Activated CD4-positive, alpha-beta memory T cell treated with anti-CD3 and anti-CD28 coated beads for 36 hours (primary cell): Measurements from ENCODE around the gene MOV10L1. TPM values are rescaled to one million over a fixed set of nuclear protein-coding genes. Genes with fewer than 3 reads are reported as not detected.
"Not testable (repeated sequence)": the region's sequence is repeated elsewhere in the genome, so short reads cannot be mapped to it uniquely, and the experiment has no call there.

Experiments used
- CTCF ChIA-PET: fragments of 350-600 bp; sonication (Branson Sonifier 250); formaldehyde crosslinking; loops from one replicate; lab custom pipeline; 2021; ENCODE audit warnings: antibody characterized with exemption, inconsistent platforms; lab: Charles Lee
- POLR2A ChIA-PET: fragments of 350-600 bp; sonication (Branson Sonifier 250); formaldehyde crosslinking; loops from one replicate; lab custom pipeline; 2021; ENCODE audit warnings: antibody characterized with exemption; lab: Charles Lee
- DNase-seq: peaks from one replicate; pipeline ENCODE4 v3.0.0-alpha.2; 2020
- H3K27ac Mint-ChIP-seq: one replicate; pipeline ENCODE4 v1.8.0; 2021; ENCODE audit warnings: mixed read lengths
- H3K27me3 Mint-ChIP-seq: one replicate; pipeline ENCODE4 v1.8.0; 2021; ENCODE audit warnings: mixed read lengths
- H3K36me3 Mint-ChIP-seq: one replicate; pipeline ENCODE4 v1.8.0; 2021; ENCODE audit warnings: mixed read lengths
- H3K4me1 Mint-ChIP-seq: one replicate; pipeline ENCODE4 v1.8.0; 2021; ENCODE audit warnings: low read depth, mixed read lengths
- H3K4me3 Mint-ChIP-seq: one replicate; pipeline ENCODE4 v1.8.0; 2021; ENCODE audit warnings: mild to moderate bottlenecking, mixed read lengths
- H3K9me3 Mint-ChIP-seq: one replicate; pipeline ENCODE4 v1.8.0; 2021; ENCODE audit warnings: mixed read lengths
- intact Hi-C: fragments of 100-400 bp; cut with micrococcal nuclease; formaldehyde crosslinking; loops from one replicate; pipeline ENCODE4 v1.15.1; 2023
- total RNA-seq, 2 experiments: library from RNA; stranded (reverse); gene quantifications; one replicate each; pipeline ENCODE4 v1.2.3, GENCODE V29; 2021

The MOV10L1 gene
- total RNA-seq, 2 experiments from 2014 or later, result not detected

DNA sequence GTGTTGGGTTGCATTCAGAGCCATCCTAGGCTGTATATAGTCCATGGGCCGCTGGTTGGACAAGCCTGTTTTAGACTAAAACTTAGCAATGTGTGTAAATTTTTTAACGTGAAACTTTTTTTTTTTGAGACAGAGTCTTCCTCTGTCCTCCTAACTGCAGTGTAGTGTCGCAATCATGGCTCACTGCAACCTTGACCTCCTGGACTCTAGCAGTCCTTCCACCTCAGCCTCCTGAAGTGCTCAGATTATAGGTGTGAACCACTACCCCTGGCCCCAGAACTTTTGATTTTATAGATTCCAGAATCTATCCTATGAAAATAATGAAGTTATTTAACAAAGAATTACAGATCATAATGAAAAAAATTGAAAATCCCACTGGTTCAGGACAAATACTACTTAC, 50.8 kb downstream of the MOV10L1 start:
- ChIA-PET POLR2A (no interaction called here), CTCF (interaction anchor here (0.7 kb wide), 1 partner anchor 332 kb away, joined by 4 read pairs; no protein-coding TSS in a partner anchor)
- Mint-ChIP-seq H3K4me1 (no peaks in the 10 kb centered on the region), H3K27ac (no peak overlapping the region), H3K4me3 (no peak overlapping the region), H3K27me3 (peaks cover 13% of the 10 kb centered on the region), H3K9me3 (no peaks in the 10 kb centered on the region), H3K36me3 (no peaks in the 10 kb centered on the region)
- no peak for DNase-seq
- intact Hi-C loops, result no loop called here

DNA sequence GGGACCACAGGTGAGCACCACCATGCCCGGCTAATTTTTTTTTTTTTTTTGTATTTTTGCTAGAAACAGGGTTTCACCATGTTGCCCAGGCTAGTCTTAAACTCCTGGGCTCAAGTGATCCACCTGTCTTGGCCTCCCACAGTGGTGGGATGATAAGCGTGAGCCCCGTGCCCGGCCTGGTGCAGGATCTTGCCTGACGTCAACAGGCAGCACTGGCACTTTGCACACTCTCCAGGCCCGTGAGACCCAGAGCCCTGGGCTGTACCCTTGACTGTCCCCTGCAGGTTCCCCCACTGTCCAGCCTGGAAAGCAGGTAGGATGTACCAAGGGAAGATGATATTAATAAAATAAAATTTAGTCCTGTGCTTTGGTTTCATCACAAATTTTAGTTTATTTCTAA, 51.7 kb downstream of the MOV10L1 start:
- intact Hi-C loops, result no loop called here
- H3K4me3 Mint-ChIP-seq, result no peak overlapping the region
- H3K27ac Mint-ChIP-seq, result no peak overlapping the region
- H3K4me1 Mint-ChIP-seq, result no peaks in the 10 kb centered on the region
- ChIA-PET POLR2A (no interaction called here), CTCF (interaction anchor here (0.7 kb wide), 1 partner anchor 332 kb away, joined by 4 read pairs; no protein-coding TSS in a partner anchor)
- no peak for DNase-seq
- H3K27me3 Mint-ChIP-seq, result peaks cover 8% of the 10 kb centered on the region
- no peaks in the 10 kb centered on the region for H3K36me3 Mint-ChIP-seq
- H3K9me3 Mint-ChIP-seq, result no peaks in the 10 kb centered on the region

DNA sequence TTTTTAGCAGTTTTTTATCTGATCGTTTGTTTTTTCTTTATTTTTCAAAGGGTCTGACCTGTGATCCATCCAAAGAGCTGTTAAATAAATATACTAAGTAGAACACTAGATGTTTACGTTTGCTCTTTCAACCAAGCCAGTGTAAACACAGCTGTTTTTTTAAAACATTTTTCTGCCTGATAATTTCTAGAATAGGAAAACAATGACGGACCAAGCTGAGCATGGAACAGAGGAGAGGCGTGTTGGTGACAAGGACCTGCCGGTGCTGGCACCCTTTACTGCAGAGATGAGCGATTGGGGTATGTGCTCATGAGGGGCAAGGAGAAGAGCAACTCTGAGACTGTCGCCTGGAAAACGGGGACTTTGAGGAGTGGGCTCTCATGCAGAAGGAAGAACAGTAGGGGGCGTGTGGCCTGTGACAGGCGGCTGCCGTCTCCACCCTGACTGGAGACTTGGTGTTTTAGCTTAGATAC, 52.1 kb downstream of the MOV10L1 start:
- CTCF ChIA-PET, result interaction anchor here (0.9 kb wide), 1 partner anchor 64 kb away, joined by 3 read pairs; no protein-coding TSS in a partner anchor
- Mint-ChIP-seq H3K27me3 (peaks cover 8% of the 10 kb centered on the region), H3K4me1 (no peaks in the 10 kb centered on the region), H3K36me3 (no peaks in the 10 kb centered on the region), H3K4me3 (no peak overlapping the region), H3K9me3 (no peaks in the 10 kb centered on the region), H3K27ac (no peak overlapping the region)
- POLR2A ChIA-PET, result no interaction called here
- no peak for DNase-seq
- intact Hi-C loops, result no loop called here

DNA sequence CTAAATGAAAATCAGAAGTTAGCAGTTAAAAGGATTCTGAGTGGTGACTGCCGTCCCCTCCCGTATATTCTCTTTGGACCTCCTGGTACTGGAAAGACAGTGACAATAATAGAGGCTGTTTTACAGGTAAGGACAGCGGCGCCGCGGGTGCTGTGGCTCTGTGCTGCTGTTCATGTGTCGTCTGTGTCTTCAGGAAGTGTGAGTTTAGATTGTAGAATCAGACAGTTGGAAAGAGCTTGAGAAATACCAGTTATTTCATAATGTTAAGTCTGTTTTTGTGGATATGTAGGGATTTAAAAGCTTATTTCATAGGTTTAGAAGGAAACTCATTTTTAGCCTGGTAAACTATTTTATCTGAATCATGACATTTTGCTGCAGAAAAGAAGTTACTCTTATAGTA, 53.3 kb downstream of the MOV10L1 start:
- Mint-ChIP-seq H3K4me3 (no peak overlapping the region), H3K9me3 (no peaks in the 10 kb centered on the region), H3K4me1 (no peaks in the 10 kb centered on the region), H3K36me3 (no peaks in the 10 kb centered on the region), H3K27ac (no peak overlapping the region), H3K27me3 (peaks cover 8% of the 10 kb centered on the region)
- no peak for DNase-seq
- ChIA-PET POLR2A (no interaction called here), CTCF (no interaction called here)
- intact Hi-C loops, result no loop called here

DNA sequence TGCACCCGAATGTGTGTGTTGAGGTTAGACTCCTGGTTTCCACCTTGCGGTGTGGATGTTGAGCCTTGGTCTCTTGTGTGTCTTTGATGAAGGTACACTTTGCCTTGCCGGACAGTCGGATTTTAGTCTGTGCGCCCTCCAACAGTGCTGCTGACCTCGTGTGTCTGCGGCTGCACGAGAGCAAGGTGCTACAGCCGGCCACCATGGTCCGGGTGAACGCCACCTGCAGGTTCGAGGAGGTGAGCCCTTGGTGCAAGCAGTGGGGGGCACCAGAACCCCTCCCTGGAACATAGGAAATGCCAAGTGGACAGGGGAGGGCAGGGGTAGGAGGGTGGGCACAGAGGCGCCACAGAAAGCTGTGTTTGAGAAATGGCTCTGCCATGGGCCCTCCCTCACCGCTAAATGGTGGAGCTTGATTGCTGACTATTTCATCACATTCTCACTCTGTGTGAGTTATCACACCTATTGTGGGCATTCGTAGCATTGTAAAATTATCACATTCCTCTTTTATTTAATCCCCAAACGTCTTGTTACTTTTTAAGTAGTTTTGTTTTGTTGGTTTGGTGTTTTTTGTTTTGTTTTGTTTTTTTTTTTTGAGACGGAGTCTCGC, 54.3 kb downstream of the MOV10L1 start:
- ChIA-PET POLR2A (no interaction called here), CTCF (no interaction called here)
- Mint-ChIP-seq H3K27ac (no peak overlapping the region), H3K36me3 (no peaks in the 10 kb centered on the region), H3K4me3 (no peak overlapping the region), H3K27me3 (peaks cover 6% of the 10 kb centered on the region), H3K9me3 (no peaks in the 10 kb centered on the region), H3K4me1 (no peaks in the 10 kb centered on the region)
- intact Hi-C loops, result no loop called here
- DNase-seq, result no peak

DNA sequence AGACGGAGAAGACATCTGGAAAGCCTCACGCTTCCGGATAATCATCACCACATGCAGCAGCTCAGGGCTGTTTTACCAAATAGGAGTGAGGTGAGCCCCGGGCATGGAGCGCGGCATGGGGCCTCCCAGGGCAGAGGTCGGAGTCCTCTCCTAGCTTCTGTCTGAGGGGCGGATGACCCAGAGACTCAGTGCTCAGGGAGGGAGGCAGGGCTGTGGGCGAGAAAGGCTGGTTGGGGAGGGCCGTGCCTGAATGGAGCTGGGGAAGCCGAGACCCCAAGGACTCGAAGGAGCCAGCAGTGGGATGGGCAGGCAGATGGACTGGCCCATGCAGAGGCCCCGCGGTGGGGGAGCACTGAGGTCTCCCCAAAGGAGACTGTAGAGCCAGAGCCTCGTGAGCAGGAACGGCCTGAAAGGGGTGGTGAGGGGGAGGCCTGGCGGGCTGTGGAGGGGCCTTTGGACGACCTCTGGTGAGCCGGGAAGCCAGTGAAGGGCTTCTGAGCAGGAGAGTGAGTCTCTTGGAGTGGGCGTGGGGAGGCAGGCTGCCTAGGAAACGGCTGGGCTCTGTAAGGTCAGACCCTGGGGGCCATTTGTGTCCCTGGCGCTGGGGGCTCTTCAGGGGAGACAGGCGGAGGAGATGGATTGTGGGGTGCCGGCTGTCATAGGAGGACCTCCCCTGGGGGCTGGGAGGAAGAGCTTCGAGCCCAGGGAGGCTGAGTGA, 56.1 kb downstream of the MOV10L1 start:
- Mint-ChIP-seq H3K27me3 (peaks cover 6% of the 10 kb centered on the region), H3K4me1 (peaks cover 4% of the 10 kb centered on the region), H3K4me3 (no peak overlapping the region), H3K9me3 (no peaks in the 10 kb centered on the region), H3K36me3 (no peaks in the 10 kb centered on the region), H3K27ac (no peak overlapping the region)
- DNase-seq, result no peak
- intact Hi-C loops, result loop anchor here (5.0 kb wide), 1 partner anchor 219 kb away; no protein-coding TSS in a partner anchor
- ChIA-PET POLR2A (no interaction called here), CTCF (no interaction called here)

DNA sequence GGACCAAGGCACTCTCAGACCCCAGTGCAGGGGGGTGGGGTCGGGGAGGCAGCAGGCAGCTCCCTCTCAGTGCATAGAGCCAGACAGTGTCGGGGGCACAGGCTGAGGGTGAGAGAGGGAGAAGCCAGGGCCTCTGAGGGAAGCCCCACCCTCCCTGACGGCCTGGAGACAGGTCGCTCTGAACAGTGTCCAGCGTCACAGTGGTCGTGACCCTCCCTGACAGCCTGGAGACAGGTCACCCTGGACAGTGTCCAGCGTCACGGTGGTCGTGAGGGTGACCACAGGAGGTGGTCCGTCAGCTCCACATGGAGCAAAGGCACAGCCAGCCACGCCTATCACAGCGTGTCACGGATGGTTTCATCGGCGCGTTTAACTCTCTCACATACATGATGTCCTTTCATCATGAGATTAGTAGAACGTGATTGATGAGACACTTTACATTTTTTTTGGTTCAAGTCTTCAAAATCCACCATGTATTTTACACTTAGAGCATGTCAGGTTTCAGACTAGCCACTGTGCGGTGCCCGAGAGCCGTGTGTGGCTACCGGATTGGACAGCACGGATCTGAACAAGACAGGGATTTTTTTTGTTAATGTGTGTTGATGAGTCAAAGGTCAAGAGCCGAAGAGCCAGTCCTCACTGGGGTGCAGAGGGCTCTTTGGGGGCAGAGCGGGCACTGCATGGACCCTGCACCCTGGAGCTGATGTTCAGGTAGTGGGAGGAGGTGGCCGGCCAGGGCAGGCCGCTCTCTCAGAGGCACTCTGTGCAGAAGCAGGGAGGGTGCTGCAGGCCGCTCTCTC, 56.8 kb downstream of the MOV10L1 start:
- CTCF ChIA-PET, result interaction anchor here (0.5 kb wide), 1 partner anchor 183 kb away, joined by 4 read pairs; no protein-coding TSS in a partner anchor
- H3K27me3 Mint-ChIP-seq, result peaks cover 6% of the 10 kb centered on the region
- DNase-seq, result peak; percentile 20
- no peaks in the 10 kb centered on the region for H3K9me3 Mint-ChIP-seq
- POLR2A ChIA-PET, result no interaction called here
- intact Hi-C loops, result loop anchor here (5.0 kb wide), 1 partner anchor 219 kb away; no protein-coding TSS in a partner anchor
- no peak overlapping the region for H3K4me3 Mint-ChIP-seq
- no peaks in the 10 kb centered on the region for H3K36me3 Mint-ChIP-seq
- peaks cover 4% of the 10 kb centered on the region for H3K4me1 Mint-ChIP-seq
- no peak overlapping the region for H3K27ac Mint-ChIP-seq

DNA sequence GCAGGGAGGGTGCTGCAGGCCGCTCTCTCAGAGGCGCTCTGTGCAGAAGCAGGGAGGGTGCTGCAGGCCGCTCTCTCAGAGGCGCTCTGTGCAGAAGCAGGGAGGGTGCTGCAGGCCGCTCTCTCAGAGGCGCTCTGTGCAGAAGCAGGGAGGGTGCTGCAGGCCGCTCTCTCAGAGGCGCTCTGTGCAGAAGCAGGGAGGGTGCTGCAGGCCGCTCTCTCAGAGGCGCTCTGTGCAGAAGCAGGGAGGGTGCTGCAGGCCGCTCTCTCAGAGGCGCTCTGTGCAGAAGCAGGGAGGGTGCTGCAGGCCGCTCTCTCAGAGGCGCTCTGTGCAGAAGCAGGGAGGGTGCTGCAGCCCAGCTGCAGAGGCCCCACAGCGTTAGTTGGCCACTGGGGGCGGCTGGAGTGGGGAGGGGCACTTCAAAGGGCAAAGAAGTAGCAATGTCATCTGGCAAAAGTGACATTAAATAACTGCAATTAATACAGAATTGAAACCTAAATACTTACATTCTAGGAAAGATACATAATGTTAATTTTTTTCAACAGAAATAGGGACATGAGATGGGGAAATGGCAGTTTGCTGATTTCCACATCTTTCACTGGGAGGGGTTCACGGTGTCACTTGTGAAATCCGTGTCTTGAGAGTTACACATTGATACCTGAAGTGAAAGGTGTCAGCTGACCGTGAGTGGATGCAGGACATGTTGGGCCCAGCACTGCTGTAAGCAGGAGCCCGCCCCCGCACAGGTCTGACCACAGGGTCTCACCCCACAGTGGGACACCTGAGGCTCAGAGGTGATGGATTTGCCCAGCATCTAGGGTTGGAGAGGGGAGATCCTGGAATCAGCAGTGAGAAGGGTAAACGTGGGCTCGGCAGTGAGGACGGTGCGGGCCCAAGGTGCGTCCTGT, 57.7 kb downstream of the MOV10L1 start:
- intact Hi-C loops, result loop anchor here (5.0 kb wide), 1 partner anchor 220 kb away; no protein-coding TSS in a partner anchor
- H3K4me3 Mint-ChIP-seq, H3K27me3 Mint-ChIP-seq, H3K9me3 Mint-ChIP-seq, DNase-seq, H3K36me3 Mint-ChIP-seq, POLR2A ChIA-PET, H3K27ac Mint-ChIP-seq, H3K4me1 Mint-ChIP-seq: not testable (repeated sequence)
- CTCF ChIA-PET, result interaction anchor here (0.5 to 3.3 kb wide), 5 partner anchors 64 to 182 kb away, joined by 4 to 23 read pairs (median 5); no protein-coding TSS in a partner anchor

DNA sequence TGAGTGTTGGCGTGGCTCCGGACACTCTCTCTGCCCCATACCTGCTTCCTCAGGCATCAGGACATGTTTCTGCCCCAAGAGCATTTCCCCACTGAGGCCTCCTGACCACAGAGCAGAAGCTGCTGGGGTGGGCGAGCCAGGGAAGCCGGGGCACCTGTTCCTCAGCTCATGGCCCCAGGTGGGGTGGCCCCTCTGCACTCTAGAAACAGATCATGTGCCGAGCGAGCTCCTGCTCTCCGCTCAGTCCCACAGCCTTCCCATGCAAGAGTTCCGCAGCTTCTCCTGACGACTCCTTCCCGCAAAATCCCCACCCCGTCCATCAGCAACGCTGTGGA, 58.3 kb downstream of the MOV10L1 start:
- H3K27ac Mint-ChIP-seq, result no peak overlapping the region
- POLR2A ChIA-PET, result no interaction called here
- H3K4me1 Mint-ChIP-seq, result peaks cover 4% of the 10 kb centered on the region
- DNase-seq, result no peak
- no peak overlapping the region for H3K4me3 Mint-ChIP-seq
- no peaks in the 10 kb centered on the region for H3K9me3 Mint-ChIP-seq
- peaks cover 2% of the 10 kb centered on the region for H3K27me3 Mint-ChIP-seq
- intact Hi-C loops, result loop anchor here (5.0 kb wide), 1 partner anchor 221 kb away; no protein-coding TSS in a partner anchor
- H3K36me3 Mint-ChIP-seq, result no peaks in the 10 kb centered on the region
- CTCF ChIA-PET, result interaction anchor here (0.8 to 4.0 kb wide), 9 partner anchors 12 to 472 kb away, joined by 3 to 40 read pairs (median 5); no protein-coding TSS in a partner anchor

DNA sequence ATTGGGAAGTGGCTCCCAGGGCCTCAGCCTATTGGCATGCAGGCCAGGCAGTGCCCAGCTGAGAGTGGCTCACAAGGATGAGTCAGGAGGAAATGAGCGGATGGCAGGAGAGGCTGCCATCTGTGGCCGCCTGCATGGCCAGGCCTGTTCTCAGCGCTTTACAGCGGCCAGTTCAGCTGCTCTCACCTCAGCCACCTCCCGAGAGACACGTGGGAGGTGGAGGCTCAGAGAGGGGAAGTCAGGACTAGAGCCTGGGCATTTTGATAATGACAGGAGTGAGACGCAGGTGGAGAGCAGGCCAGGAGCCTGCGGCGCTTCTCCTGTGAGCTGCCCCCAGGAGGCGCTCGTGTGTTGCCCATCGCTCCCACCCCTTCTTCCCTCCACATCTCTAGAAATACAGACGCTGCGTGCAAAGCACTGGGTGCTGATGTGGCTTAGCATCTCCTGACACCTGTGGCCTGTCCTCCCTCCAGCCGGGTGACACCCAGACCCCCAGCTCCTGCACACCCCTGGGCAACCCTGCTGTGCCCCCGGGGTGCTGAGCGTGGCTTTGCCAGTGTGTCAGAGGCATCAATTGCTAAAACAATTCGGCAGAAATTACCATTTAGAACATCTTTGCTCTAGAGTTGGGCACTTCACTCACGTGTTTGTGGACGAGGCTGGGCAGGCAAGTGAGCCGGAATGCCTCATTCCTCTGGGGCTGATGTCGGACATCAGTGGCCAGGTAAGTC, 59.4 kb downstream of the MOV10L1 start:
- ChIA-PET POLR2A (no interaction called here), CTCF (interaction anchor here (0.7 to 4.0 kb wide), 17 partner anchors 13 to 471 kb away, joined by 3 to 40 read pairs (median 4); no protein-coding TSS in a partner anchor)
- intact Hi-C loops, result loop anchor here (1.0 to 5.0 kb wide), 2 partner anchors 60 to 222 kb away; no protein-coding TSS in a partner anchor
- no peaks in the 10 kb centered on the region for H3K9me3 Mint-ChIP-seq
- H3K27me3 Mint-ChIP-seq, result peaks cover 2% of the 10 kb centered on the region
- H3K4me3 Mint-ChIP-seq, result no peak overlapping the region
- DNase-seq, result peak; percentile 83
- H3K27ac Mint-ChIP-seq, result peak overlapping the region; percentile 51
- H3K4me1 Mint-ChIP-seq, result peaks cover 4% of the 10 kb centered on the region
- no peaks in the 10 kb centered on the region for H3K36me3 Mint-ChIP-seq
